Measurements from ENCODE around the gene SCUBE1.

The SCUBE1 gene

DNA sequence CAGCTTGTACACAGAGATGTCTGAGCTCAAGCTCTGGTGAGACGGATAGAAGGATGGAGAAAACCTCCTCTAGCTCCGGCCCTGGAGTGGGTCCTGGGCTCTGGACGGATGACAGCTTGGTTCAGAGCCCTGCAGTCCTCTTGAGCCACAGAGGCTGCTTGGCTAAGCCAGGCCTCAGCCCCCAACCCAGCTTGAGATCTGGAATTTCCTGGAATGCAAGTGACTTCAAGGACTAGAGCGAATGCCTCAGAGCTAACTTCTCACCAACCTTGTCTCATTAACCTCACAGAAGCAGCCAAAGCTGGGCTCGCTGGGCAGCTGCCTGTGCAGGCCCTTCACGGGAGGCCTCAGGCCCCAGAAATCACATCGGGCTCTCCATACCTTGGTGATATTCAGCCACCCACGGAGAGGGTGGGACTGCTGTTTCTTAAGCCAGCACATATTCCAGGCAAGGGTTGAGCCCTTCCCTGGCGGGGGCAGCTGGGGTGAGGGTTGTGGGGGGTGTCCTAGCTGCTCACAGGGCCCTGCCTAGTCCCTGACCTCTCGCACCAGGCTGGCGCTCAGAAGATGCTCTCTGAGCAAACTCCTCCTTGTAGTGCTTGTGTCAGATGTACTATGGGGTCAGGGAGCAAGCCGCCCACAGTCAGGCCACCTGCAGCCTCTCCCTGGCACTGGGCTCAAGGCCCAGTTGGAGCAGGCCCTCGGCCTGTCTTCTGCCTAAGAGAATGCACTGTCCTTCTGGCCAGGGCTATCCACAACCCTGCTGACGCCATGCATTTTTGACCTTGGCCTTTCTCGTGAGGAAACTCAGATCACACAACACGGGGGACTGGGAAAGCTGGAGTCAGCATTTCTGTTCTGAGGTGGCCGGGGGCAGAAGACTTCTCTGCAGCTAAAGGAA, 82.6 kb downstream of the SCUBE1 start:
- TF ChIP-seq EP300 (IDR thresholded peaks at IDR 0.05; ENCODE audit: borderline replicate concordance) (no peak), EGR1 (IDR thresholded peaks at IDR 0.05) (no peak), CREB1 (IDR thresholded peaks at IDR 0.05; ENCODE audit: low read depth) (no peak), ZBTB7A (IDR thresholded peaks at IDR 0.05; ENCODE audit: low read depth) (no peak), YY1 (IDR thresholded peaks at IDR 0.05; ENCODE audit: low read depth) (no peak), RAD21 (IDR thresholded peaks at IDR 0.05; ENCODE audit: low read depth) (no peak), FOXM1 (IDR thresholded peaks at IDR 0.05; ENCODE audit: borderline replicate concordance, low read depth) (no peak), TAF1 (IDR thresholded peaks at IDR 0.05; ENCODE audit: low read depth) (no peak), CEBPB (IDR thresholded peaks at IDR 0.05) (no peak), TCF12 (IDR thresholded peaks at IDR 0.05; ENCODE audit: low read depth) (no peak), TEAD4 (IDR thresholded peaks at IDR 0.05) (no peak), NFIC (IDR thresholded peaks at IDR 0.05) (no peak)
- TF ChIP-seq, protein P1, sequence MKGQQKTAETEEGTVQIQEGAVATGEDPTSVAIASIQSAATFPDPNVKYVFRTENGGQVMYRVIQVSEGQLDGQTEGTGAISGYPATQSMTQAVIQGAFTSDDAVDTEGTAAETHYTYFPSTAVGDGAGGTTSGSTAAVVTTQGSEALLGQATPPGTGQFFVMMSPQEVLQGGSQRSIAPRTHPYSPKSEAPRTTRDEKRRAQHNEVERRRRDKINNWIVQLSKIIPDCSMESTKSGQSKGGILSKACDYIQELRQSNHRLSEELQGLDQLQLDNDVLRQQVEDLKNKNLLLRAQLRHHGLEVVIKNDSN (IDR thresholded peaks at IDR 0.05), result no peak
- TF ChIP-seq, protein P2, sequence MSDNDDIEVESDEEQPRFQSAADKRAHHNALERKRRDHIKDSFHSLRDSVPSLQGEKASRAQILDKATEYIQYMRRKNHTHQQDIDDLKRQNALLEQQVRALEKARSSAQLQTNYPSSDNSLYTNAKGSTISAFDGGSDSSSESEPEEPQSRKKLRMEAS (IDR thresholded peaks at IDR 0.05), result no peak
- TF ChIP-seq, protein P3, sequence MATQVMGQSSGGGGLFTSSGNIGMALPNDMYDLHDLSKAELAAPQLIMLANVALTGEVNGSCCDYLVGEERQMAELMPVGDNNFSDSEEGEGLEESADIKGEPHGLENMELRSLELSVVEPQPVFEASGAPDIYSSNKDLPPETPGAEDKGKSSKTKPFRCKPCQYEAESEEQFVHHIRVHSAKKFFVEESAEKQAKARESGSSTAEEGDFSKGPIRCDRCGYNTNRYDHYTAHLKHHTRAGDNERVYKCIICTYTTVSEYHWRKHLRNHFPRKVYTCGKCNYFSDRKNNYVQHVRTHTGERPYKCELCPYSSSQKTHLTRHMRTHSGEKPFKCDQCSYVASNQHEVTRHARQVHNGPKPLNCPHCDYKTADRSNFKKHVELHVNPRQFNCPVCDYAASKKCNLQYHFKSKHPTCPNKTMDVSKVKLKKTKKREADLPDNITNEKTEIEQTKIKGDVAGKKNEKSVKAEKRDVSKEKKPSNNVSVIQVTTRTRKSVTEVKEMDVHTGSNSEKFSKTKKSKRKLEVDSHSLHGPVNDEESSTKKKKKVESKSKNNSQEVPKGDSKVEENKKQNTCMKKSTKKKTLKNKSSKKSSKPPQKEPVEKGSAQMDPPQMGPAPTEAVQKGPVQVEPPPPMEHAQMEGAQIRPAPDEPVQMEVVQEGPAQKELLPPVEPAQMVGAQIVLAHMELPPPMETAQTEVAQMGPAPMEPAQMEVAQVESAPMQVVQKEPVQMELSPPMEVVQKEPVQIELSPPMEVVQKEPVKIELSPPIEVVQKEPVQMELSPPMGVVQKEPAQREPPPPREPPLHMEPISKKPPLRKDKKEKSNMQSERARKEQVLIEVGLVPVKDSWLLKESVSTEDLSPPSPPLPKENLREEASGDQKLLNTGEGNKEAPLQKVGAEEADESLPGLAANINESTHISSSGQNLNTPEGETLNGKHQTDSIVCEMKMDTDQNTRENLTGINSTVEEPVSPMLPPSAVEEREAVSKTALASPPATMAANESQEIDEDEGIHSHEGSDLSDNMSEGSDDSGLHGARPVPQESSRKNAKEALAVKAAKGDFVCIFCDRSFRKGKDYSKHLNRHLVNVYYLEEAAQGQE (IDR thresholded peaks at IDR 0.05; ENCODE audit: low read depth), result no peak

DNA sequence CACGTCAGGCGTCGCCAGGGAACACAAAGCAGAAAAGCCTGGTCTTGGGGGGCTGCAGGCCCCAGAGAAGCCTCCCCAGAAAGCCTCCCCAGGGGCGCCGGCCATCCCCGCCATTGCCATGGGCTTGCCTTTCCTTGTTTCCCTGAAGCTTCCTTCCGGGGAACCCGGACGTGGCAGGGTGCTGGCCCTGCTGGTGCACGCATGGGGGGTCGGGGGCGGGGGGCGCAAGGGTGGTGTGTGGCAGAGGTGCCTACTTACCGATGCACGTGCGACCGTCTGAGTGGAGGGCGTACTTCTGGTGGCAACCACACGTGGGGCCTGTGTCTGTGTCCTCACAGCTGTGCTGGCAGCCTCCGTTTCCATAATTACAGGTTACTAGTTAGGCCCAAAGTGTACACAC, 85.2 kb downstream of the SCUBE1 start:
- TF ChIP-seq, protein P2 (IDR thresholded peaks at IDR 0.05), result no peak
- no peak for TF ChIP-seq FOXM1 (IDR thresholded peaks at IDR 0.05; ENCODE audit: borderline replicate concordance, low read depth)
- no peak for TF ChIP-seq RAD21 (IDR thresholded peaks at IDR 0.05; ENCODE audit: low read depth)
- no peak for TF ChIP-seq TCF12 (IDR thresholded peaks at IDR 0.05; ENCODE audit: low read depth)
- no peak for TF ChIP-seq EGR1 (IDR thresholded peaks at IDR 0.05)
- TF ChIP-seq, protein P1 (IDR thresholded peaks at IDR 0.05), result no peak
- no peak for TF ChIP-seq CREB1 (IDR thresholded peaks at IDR 0.05; ENCODE audit: low read depth)
- TF ChIP-seq TEAD4 (IDR thresholded peaks at IDR 0.05), result no peak
- TF ChIP-seq TAF1 (IDR thresholded peaks at IDR 0.05; ENCODE audit: low read depth), result no peak
- TF ChIP-seq ZBTB7A (IDR thresholded peaks at IDR 0.05; ENCODE audit: low read depth), result no peak
- no peak for TF ChIP-seq YY1 (IDR thresholded peaks at IDR 0.05; ENCODE audit: low read depth)
- TF ChIP-seq, protein P3 (IDR thresholded peaks at IDR 0.05; ENCODE audit: low read depth), result no peak
- TF ChIP-seq CEBPB (IDR thresholded peaks at IDR 0.05), result no peak
- no peak for TF ChIP-seq NFIC (IDR thresholded peaks at IDR 0.05)
- TF ChIP-seq EP300 (IDR thresholded peaks at IDR 0.05; ENCODE audit: borderline replicate concordance), result no peak

DNA sequence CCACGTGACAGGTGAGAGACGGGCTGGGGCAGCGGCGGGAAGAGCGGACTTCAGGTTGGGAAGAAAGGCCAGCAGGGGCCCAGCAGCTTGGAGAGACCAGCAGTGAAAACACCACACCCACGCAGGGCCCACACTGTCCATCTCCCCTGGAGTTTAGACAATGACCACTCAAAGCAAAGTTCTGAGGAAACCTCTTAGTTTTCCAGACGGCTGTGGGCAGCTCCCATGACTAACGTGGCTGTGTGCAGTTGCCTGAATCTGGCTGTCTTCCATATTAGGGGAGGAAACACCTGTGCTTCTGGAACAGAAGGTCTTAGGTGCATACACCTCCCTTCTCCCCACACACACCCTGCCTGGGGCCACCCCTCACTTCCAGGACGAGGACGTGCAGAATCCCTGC, 85.6 kb downstream of the SCUBE1 start:
- TF ChIP-seq TCF12 (IDR thresholded peaks at IDR 0.05; ENCODE audit: low read depth), result no peak
- no peak for TF ChIP-seq EP300 (IDR thresholded peaks at IDR 0.05; ENCODE audit: borderline replicate concordance)
- no peak for TF ChIP-seq RAD21 (IDR thresholded peaks at IDR 0.05; ENCODE audit: low read depth)

DNA sequence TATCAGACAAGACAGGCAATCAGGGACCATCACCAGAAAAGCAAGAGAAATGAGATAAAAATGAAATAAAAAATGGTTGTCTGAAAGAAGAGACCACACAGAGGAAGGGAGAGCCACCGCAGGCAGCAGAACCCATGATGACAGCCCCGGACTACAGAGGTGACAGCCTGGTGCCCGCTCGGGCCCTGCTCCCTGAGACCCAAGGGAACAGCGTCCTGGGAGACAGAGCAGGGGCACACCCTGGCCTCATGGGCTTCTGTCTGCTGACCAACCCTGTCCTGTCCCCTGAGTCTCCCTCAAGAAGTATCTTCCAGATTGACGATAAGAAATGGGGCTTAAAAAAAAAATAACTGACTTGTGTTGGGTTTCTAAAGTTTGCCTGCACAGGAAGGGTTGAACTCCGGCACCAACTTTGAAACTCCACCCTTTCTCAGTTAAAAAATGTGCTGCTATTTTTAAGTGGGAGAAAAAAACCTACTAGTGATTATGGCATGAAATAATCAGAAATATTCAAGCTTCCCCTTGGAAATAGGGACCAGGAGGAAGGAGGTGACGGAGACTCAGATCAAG, 86.1 kb downstream of the SCUBE1 start:
- TF ChIP-seq EP300 (IDR thresholded peaks at IDR 0.05; ENCODE audit: borderline replicate concordance), result no peak
- TF ChIP-seq, protein P1 (IDR thresholded peaks at IDR 0.05), result no peak
- no peak for TF ChIP-seq TEAD4 (IDR thresholded peaks at IDR 0.05)
- TF ChIP-seq, protein P3 (IDR thresholded peaks at IDR 0.05; ENCODE audit: low read depth), result no peak
- TF ChIP-seq EGR1 (IDR thresholded peaks at IDR 0.05), result no peak
- no peak for TF ChIP-seq NFIC (IDR thresholded peaks at IDR 0.05)
- TF ChIP-seq RAD21 (IDR thresholded peaks at IDR 0.05; ENCODE audit: low read depth), result no peak
- TF ChIP-seq ZBTB7A (IDR thresholded peaks at IDR 0.05; ENCODE audit: low read depth), result no peak
- TF ChIP-seq, protein P2 (IDR thresholded peaks at IDR 0.05), result no peak
- TF ChIP-seq TCF12 (IDR thresholded peaks at IDR 0.05; ENCODE audit: low read depth), result no peak
